Epithelial cell of proximal tubule (primary cell): ENCODE data around the gene FRMD3. TPM values are rescaled to one million over a fixed set of nuclear protein-coding genes. Genes with fewer than 3 reads are reported as not detected.

Source experiments
- DNase-seq: peaks from one replicate; pipeline ENCODE4 v3.0.0-alpha.2; 2011; ENCODE audit warnings: low read depth
- H3K4me3 ChIP-seq: 2 replicates; pipeline ENCODE4 v1.5.1; 2011; ENCODE audit warnings: low read depth, mild to moderate bottlenecking, low read length
- CTCF ChIP-seq: conservative IDR thresholded peaks from 2 replicates; pipeline ENCODE4 v1.5.1; 2012; ENCODE audit warnings: low read depth, mild to moderate bottlenecking, low read length
- total RNA-seq: library from RNA; depleted of rRNA; stranded (reverse); fragments of >200 nt; gene quantifications from 2 replicates; pipeline ENCODE4 v1.2.3, GENCODE V29; 2015

The FRMD3 gene
- total RNA-seq, 1 donor from 2014 or later = 2.4 TPM

- no peak for TF ChIP-seq CTCF
- no peak overlapping the region for H3K4me3 ChIP-seq
- DNase-seq = no peak
Observed at GRCh38 chr9:83471241-83471640, 67.0 kb downstream of the FRMD3 start.

GRCh38 chr9:83469722-83470121 lies 68.5 kb downstream of the FRMD3 start:
- no peak for TF ChIP-seq CTCF
- no peak overlapping the region for H3K4me3 ChIP-seq
- no peak for DNase-seq

- no peak for DNase-seq
- no peak for TF ChIP-seq CTCF
- no peak overlapping the region for H3K4me3 ChIP-seq
Observed at GRCh38 chr9:83468821-83469220, 69.4 kb downstream of the FRMD3 start.

DNA sequence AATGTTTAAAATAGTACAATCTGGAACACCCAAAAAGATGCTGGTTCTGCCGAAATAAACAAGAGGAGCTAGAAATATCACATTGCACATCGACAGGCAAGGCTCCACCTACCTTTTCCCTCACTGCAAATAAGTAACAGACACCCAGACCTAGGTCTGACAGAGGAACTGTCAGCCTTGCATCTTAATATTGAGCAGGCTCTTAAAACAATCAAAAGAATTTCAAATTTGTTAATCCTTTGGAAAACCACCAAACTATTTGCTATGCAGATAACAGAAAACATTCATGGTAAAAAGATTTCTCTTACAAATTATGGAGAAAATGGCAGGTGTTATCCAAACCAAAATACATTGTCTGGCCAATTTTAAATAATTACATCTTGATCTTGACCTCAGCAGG lies 71.3 kb downstream of the FRMD3 start:
- H3K4me3 ChIP-seq = no peak overlapping the region
- DNase-seq = no peak
- TF ChIP-seq CTCF = no peak

GRCh38 chr9:83466351-83466750 lies 71.8 kb downstream of the FRMD3 start:
- no peak overlapping the region for H3K4me3 ChIP-seq
- no peak for DNase-seq
- no peak for TF ChIP-seq CTCF

GRCh38 chr9:83459830-83460229 lies 78.4 kb downstream of the FRMD3 start:
- H3K4me3 ChIP-seq = no peak overlapping the region
- TF ChIP-seq CTCF = no peak
- no peak for DNase-seq

GRCh38 chr9:83458530-83458929 lies 79.7 kb downstream of the FRMD3 start:
- no peak for TF ChIP-seq CTCF
- no peak for DNase-seq
- no peak overlapping the region for H3K4me3 ChIP-seq
